CD4-positive, alpha-beta T cell treated with Interleukin-12 subunit alpha and Interleukin-12 subunit beta, for 1 hour (primary cell): ENCODE results near the gene IL10RB.

ENCODE experiments used
- DNase-seq: peaks from one replicate; pipeline ENCODE4 v3.0.0-alpha.2; 2020

Gene IL10RB

DNA sequence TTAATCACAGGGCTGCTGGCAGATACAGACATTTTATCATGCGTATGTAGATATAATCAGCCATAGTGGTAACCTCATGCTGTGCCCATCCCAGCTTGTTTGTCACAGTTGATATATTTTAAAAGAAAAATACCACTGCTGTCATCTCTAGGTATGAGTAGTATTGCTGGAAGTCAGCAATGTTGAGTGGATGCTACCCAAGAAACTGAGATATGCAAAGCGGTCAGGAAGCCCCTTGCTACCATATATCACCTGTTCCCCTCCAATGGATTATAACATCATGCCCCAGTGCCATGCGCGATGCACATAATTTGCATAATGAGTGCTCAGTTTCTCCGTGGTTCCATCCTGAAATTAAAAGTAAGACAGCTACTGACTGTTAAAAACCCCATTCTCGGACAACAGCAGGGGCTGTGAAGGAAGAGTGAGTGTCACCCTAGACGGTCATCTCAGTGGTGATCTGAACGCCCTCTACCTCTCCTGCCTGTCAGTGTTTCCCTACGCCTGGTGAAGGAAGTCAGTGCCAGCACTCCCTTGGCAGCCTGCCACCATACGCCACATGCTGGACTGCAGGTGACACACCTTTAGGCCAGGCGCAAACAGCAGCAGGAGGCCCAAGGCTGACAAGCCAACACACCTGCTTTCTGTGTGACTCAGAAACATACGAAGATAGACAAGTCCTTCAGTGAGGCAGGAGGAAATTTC is 2.7 kb downstream of the IL10RB start:
- peak; percentile 36 for DNase-seq

DNA sequence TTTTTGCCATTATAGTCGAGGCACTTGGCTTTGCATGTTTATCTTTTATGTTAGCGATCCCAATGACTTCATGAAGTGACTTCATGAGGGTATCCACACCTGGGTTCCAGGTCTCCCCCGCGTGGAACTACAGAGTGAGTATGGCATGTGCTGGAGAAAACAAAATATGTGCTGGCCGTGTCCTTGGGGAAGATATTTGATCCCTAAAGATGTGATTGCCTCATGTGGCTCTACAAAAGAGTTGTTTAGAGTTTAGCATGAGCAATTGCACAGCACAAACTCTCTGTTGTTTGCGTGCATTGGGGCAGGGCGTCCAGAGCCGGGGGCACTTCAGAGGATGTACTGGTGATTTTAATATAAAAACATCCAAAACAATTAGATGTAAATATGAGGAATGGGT is 4.8 kb downstream of the IL10RB start:
- no peak for DNase-seq

GRCh38 chr21:33273044-33273443 is 6.9 kb downstream of the IL10RB start:
- no peak for DNase-seq

GRCh38 chr21:33278721-33279120 is 12.6 kb downstream of the IL10RB start:
- DNase-seq, result no peak

DNA sequence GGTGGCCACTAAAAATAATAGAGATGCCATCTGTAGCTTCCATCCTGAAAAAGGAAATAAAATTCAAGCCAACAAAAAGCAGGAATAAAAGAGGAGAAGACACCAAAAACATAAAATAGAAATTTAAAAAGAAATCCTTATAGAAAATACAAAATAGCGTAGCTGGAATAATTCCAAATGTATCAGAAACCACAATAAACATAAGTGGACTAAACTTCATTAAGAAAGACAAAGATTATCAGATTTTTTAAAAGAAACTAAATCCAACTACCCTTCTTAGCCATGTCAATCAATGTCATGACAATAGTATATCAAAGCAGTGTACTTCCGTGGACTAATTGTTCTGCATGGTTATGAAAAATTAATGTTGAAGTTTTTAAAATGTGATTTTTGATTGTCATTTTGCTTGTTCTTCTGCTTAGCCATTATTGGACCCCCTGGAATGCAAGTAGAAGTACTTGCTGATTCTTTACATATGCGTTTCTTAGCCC is 13.2 kb downstream of the IL10RB start:
- no peak for DNase-seq

DNA sequence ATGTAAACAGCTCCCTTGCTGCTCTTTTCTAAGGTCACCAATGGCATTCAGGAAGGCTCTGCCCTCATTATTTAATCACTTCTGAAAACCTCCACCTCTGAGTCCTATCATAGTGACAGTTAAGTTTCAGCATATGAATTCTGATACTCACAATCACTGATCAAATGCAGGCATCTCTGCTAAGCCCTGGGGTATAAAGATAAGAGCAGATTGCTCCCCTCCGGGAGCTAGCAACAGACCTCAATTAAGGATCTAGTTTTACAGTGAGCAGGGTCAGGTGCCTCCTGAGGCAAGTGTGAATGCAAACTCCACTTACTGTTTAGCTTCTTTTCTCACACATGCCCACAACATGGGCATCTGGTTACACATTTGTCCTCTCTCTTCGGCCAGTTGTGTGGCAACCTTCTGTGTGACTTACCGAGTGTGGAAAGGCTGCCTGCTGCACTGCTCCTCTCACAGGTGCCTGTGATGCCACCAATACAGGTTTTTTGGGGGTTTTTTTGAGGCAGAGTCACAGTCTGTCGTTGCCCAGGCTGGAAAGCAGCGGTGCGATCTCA is 15.0 kb downstream of the IL10RB start:
- no peak for DNase-seq

DNA sequence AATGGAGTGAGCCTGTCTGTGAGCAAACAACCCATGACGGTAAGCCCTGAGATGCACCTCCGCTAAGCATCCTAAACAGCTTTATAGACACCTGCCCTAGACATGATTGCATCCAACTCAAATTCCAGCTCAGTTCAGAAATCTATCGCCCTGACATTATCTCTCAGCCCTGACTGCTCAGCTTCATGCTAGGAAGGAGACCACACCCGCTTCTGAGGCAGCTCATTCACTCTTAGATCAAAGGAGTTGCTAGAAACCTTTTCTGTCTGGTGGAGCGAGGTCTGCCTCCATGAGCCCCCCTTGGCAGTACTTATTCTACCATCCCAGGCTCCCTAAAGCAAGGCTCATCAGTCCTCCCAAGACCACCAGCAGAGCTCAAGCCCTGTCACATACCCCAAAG is 17.0 kb downstream of the IL10RB start:
- no peak for DNase-seq

GRCh38 chr21:33286076-33286475 is 19.9 kb downstream of the IL10RB start:
- no peak for DNase-seq

GRCh38 chr21:33286600-33287456 is 20.7 kb downstream of the IL10RB start:
- no peak for DNase-seq

- DNase-seq, result no peak
Observed at GRCh38 chr21:33289199-33289819, 23.1 kb downstream of the IL10RB start.

GRCh38 chr21:33290441-33290840 is 24.3 kb downstream of the IL10RB start:
- no peak for DNase-seq

- DNase-seq, result no peak
Observed at GRCh38 chr21:33291686-33292085, 25.5 kb downstream of the IL10RB start.

- DNase-seq, result no peak
Observed at GRCh38 chr21:33292724-33293123, 26.6 kb downstream of the IL10RB start.

DNA sequence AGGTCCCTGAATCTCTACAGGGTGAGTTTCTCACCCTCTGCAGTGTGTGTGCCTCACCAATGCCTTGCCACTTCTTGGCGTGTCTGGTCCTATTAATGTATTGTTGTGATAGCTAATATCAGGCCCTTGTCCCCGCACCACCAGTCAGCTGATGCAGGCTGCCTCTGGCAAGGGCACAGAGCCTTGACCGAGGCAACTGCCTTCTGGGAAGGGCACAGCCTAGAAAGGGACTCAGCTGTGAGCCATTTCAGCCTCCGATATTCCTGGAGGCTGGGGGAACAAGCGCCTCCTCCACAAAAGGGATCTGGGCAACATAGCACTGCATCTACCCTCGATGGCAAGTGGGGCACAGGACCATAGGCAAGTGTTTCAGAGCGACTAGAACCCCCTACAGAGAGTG is 27.0 kb downstream of the IL10RB start:
- DNase-seq, result no peak

GRCh38 chr21:33293811-33294216 is 27.6 kb downstream of the IL10RB start:
- DNase-seq, result peak; percentile 24

DNA sequence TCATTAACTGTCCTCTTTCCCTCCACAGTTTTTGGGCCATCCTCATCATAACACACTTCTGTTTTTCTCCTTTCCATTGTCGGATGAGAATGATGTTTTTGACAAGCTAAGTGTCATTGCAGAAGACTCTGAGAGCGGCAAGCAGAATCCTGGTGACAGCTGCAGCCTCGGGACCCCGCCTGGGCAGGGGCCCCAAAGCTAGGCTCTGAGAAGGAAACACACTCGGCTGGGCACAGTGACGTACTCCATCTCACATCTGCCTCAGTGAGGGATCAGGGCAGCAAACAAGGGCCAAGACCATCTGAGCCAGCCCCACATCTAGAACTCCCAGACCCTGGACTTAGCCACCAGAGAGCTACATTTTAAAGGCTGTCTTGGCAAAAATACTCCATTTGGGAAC is 30.0 kb downstream of the IL10RB start:
- no peak for DNase-seq

GRCh38 chr21:33299181-33299752 is 33.1 kb downstream of the IL10RB start:
- DNase-seq, result peak; percentile 52

GRCh38 chr21:33300701-33301631 is 34.8 kb downstream of the IL10RB start:
- peak; percentile 13 for DNase-seq

GRCh38 chr21:33301632-33302002 is 35.5 kb downstream of the IL10RB start:
- no peak for DNase-seq

- DNase-seq, result no peak
Observed at GRCh38 chr21:33302055-33302454, 35.9 kb downstream of the IL10RB start.

GRCh38 chr21:33302796-33303195 is 36.6 kb downstream of the IL10RB start:
- DNase-seq, result no peak

GRCh38 chr21:33305344-33305671 is 39.1 kb downstream of the IL10RB start:
- DNase-seq, result no peak
